Activated CD4-positive, CD25-positive, alpha-beta regulatory T cell treated with anti-CD3 and anti-CD28 coated beads, Interleukin-2, amount 50 U/mL, for 24 hours (primary cell): ENCODE measurements around the gene THADA.
"Not testable (repeated sequence)": the region's sequence is repeated elsewhere in the genome, so short reads cannot be mapped to it uniquely, and the experiment has no call there.

Source experiments
- ATAC-seq, 2 donors: fragments of 150-1000 bp; cut with Tn5 transposase; one replicate each; pipeline ENCODE4 v1.10.0; 2021; ENCODE audit warnings: mild to moderate bottlenecking in 1 of 2, moderate library complexity in 1 of 2

Gene THADA

DNA sequence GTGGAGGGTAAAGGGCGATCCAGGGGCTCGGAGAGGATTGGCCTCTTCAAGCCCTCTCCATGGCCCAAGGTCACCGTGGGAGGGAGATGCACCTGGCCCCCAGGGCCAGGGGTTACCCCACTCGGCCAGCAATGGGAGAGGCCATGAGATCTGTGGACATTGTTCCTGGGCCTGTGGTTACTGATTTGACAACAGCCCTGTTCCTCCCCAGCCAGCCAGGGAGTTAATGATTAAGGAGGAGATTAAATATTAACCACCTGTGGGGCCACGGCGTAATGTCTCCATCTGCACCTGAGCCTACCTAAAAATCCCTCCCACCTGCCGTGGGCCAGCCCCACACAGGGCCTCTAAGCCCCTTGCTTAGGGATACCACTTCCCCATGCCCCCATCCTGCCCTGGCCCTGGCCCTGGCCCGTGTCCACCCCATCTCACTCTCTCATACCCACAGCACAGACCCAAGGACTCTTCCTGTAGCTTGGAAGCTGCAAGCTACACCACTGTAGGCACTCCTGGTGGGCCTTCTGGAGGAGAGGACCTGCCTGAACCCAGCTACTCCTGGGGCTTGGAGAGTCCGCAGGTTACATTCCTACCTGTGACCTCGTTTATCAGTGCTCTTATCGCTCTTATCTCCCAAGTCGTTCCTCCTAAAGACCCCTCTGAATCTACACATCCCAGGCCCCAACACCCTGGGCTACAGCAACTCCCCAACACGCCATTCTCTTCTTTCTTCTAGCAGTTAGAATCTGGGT is 401.5 kb downstream of the THADA start:
- ATAC-seq = no peak

DNA sequence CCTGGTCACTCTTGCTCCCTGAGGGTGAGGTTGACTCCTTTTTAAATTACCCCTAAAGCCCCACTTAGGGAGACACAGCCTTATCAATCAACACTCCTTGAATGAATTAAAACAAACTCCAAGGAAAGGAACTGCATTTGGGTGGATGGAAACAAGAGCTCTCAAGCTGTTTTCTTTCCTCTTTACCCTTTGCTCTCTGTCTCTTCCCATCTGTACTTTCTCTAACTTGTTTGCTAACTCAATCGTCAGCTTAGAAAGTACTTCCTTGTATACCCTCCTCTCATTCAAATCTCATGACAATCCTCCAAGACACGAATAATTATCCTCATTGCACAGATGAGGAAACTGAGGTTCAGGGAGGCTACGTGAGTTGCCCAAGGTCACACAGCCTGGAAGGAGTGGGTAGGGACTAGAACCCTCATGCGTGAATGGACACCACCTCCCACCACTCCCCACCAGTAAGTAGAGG is 402.2 kb downstream of the THADA start:
- no peak for ATAC-seq

DNA sequence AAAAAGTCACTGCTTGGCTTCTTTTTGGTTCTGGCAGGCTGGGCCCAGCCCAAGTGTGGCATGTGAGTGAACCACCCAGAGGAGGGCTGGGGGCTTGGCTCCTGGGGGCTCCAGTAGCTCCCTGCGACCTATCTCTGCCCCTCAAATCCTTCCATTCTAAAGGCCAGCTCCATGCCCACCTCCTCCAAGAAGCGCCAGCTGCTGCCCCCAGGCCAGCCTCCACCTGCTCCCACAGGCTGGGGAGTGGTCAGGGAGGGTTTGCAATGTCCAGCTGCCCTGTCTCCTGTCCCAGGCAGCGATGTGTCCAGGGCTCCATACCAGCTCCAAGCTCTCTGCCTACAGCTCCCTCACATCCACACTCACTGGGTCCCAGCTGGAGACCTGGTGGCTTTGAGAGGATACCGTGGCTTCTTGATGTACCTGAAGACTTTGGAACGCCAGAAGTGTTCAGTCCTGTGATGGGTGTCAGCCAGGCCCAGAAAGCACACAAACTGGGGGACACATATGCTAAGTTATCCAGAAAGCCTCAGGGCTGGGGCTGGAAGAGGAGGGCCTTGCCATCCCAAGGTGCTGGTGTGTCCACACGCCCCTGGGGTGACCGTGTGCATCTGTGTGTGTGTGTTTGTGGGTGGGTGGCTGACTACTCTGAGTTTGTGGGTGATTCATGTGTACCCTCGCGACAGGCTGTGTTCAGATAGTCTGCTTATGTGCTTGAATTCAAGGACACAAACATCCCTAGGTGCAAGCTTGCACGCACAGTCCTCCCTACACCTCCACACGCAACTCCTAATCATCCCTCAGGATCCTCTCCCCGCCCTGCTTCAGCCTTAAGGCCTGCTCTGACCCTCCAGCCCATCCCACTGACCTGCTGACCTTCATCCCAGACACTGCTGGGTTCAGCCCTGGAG is 402.8 kb downstream of the THADA start:
- no peak for ATAC-seq

DNA sequence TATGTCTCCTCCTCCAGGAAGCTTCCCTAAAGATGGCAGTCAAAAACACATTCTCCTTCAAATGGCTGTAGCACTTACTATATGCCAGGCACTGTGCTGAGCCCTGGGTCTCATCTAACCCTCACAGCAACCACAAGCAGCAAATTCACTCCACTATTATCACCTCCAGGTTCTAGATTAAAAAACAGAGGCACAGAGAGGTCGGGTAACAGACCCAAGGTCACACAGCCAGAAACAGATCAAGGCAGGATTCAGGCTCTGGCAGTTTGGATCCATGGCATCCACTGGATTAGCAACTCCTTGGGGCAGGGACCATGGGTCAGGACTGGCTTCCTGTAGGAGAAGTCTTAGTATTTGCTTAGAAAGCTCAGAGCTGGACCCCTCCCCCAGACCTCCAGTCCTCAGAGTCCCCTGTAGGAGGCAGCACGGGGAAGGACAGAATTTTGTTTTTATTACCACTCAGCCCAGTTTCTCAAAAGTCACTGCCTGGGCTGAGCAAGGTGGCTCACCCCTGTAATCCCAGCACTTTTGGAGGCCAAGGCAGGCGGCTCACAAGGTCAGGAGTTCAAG is 403.8 kb downstream of the THADA start:
- ATAC-seq = no peak

DNA sequence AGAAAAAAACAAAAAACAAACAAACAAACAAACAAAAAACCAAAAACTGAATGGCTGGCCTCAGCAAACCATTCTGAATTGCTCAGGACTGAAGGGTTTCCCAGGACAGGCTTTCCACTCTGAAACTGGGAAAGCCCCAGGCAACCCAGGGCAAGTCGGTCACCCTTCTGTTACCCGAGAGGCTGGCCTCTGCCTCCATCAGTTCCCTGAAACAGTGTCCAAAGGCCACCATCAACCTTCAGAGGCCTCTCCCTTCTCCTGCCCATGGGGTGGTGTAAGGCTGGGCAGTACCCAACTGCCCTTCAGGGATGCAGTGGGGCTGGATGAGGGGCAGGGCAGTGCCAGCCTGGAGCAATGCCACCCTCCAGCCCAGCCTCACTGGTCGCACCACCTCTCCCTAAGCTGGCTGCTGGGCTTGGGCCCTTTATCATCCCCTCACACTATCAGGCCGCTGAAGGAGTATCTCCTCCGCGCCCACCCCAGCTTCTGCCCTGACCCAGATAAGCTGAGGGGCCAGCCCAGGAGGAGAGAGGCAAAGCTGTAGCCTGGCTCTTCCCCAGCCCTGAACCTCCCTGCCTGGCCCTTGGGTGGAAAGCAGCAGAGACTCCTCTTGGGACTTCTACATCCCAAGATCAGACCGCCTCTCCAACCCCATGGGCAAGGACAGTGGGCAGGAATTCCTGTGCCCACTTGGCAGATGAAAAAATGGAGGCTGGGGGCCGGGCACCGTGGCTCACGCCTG is 405.4 kb downstream of the THADA start:
- no peak for ATAC-seq

DNA sequence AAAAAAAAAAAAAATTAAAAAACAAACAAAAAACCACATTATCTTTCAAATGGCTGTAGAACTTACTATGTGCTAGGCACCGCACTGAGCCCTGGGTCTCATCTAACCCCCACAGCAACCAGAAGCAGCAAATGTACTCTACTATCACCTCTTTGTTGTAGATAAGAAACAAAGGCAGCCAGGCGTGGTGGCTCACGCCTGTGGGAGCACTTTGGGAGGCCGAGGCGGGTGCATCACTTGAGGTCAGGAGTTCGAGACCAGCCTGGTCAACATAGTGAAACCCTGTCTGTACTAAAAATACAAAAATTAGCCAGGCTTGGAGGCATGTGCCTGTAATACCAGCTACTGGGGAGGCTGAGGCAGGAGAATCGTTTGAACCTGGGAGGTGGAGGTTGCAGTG is 406.0 kb downstream of the THADA start:
- not testable (repeated sequence) for ATAC-seq

DNA sequence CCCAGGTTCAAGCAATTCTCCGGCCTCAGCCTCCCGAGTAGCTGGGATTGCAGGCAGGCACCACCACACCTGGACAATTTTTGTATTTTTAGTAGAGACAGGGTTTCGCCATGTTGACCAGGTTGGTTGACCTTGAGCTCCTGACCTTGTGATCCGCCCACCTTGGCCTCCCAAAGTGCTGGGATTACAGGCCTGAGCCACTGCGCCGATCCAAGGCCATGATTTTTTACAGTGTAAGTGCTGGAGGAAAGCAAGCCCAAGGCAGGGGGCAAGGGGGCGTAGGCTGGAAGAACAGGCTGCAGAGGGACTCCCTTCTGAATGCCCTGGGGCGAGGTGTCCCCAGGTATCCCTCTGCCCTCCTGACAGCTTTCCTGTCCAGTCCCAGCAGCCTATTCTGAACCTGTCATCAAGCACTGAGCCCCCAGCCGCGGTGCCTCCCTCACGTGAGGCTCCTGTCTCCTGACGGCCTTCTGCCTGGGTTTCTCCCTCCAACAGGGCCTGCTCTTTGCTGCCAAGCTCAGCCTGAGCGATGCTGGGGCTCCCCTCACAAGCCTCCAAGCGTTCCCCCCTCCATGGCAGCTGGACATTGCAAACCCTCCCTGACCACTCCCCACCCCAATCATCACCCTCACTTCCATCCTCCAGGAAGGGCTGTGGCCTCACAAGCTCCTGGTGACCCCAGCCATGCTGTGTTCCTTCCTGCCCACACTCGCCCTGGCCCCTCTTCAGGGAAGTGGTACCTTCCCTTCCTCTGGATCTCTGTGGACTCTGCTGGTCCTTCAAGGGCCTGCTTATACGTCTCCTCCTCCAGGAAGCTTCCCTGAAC is 407.1 kb downstream of the THADA start:
- ATAC-seq = no peak

DNA sequence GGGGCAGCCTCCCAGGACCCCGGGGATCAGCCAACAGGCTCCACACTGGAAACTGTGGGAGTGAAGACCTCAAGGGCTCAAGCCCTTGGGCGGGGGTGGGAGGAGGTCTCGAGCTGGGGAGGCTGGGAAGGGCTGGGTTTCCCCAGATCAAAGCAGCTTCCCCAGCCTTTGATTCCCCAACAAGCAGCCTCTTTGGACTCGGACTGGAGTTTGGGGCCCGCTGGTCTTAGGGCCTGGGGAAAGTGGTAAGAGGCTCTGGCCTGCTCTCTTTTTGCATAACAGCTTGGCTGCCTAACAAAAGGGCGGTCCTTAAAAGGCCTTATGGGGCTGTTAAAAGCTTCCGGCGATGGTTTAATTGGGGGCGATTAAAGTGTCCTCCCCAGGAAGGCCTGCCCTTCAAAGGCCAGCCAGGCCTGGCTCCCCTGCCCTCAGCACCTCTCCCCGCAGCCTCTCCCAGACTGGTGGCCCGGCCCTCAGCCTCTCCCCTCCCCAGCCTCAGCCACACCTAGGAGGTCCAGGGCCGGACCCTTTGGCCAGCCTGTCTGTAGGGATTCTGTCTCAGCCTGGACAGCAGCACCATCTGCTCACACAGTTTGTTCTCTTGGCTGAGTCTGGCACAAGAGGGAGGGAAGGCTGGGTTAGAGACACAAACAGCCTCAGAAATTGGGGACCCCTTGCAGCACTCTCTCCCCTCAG is 409.0 kb downstream of the THADA start:
- ATAC-seq = no peak

DNA sequence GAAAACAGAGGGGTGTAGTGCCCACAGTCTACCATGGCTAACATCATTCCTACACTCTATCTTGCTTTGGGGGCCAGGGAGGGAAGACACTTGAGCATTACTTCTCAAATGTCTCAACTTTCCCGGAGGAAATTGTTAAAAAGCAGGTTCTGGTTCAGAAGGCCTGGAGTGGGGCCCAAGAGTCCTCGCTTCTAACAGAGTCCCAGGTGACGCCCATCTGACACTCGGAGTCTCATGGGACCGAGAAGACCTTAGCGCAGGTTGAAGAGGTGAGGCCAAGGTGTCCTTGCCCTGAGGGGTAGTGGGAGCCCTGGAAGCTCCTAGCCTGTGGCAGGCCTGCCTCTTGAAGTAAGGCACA is 409.5 kb downstream of the THADA start:
- ATAC-seq = no peak

DNA sequence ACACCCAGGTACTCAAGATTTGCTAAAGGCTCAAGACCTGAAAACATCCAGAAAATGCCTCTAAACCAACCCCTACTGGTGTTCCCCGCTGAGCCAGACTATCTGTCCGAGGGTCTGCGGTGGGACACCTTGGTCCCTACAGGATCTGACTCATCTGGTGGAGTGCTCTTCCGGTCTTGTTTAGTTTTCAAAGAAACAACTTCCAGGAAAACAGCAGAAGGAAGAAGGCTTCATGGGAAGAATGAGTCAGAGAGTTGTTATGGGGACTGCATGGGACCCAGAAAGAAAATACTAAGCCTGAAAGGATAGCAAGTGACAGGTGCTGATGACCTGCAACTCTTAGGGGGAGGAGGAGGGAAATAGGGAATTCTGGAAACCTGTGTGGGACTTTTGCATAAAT is 410.7 kb downstream of the THADA start:
- peak; percentile 5 to 13 for ATAC-seq

DNA sequence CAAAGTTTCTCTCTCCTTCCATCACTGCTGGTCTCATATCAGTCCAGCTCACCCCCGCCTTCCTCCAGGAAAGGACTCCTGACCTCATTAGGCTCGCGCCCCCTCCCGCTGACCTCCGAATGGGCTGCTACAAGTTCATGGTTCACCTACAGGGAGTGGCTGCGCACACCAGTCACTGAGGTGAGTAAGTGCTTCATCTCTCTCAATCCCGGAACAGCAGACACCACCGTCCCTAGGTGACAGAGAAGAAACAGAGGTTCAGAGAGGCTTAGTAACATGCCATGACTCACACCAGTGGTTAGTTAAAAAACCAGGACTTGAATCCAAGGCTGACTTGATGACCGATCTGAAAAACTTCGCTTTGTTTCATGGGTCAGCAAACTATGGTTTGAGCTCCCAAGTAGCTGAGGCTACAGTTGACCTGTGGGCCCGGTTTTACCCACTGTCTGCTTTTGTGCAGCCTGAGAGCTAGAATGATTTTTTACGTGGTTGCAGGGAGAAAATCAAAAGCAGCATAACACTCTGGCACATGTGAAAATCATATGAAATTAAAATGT is 411.4 kb downstream of the THADA start:
- ATAC-seq = peak; percentile 100

DNA sequence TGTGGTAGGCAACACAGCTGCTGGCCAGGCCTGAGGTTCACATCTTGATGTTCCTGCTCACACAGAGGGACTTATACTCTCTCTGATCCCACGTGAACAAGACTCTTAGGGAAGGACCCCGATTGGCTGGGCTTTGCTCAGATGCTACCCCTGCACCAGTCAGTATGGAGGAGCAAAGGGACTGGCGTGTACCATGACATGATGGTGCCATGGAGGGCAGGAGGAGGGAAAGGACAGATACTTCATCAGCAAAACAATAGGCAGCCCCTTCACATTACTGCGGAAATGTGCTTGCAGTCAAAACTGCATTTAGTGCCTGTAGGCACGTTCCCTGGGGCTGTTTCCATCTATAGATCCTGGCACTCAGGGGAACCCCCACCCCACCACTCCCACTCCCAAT is 412.1 kb downstream of the THADA start:
- ATAC-seq = no peak

DNA sequence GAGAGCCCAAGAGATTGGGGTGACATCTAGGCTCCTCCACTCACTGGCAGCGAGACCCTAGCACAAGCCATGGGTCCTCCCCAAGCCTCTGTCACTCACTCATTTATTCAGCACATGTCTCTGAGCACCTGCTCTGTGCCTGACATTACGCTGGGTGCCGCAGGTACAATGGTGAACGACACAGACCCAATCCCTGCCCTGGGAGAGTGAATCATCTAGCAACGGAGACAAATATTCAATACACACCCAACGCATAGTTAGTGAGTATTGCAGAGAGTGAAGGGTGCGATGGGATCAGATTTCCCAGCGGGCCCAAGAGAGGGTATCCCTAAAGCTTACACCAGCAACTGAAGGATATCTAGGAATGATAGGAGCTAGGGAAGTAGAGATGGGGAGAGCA is 414.9 kb downstream of the THADA start:
- ATAC-seq = no peak
